ENCODE measurements around the gene SH2B3. TPM values are rescaled to one million over a fixed set of nuclear protein-coding genes. Genes with fewer than 3 reads are reported as not detected.

The SH2B3 gene
- total and polyA plus RNA-seq, 2 donors (not counting 1 experiment from before 2014, with no cell fraction given): 21.9 to 69.4 TPM

GRCh38 chr12:111428728-111429175, 23.0 kb downstream of the SH2B3 start:
- H3K27ac Mint-ChIP-seq: peak overlapping the region; percentile 90

More at GRCh38 chr12:111428728-111429175, 23.0 kb downstream of the SH2B3 start:
- H3K36me3 ChIP-seq (replicated peaks in 1 of 2; ENCODE audit: control extremely low read depth in 1 of 2, control insufficient read depth in 1 of 2, extremely low read depth in 1 of 2, insufficient read depth in 2 of 2, low read length in 1 of 2): peaks cover 0 to 3% of the 10 kb centered on the region in 2 experiments
- peak overlapping the region; percentile 27 for H2AFZ ChIP-seq (ENCODE audit: insufficient read depth, low read depth, low read length, poor library complexity, severe bottlenecking)
- H3K4me3 ChIP-seq (ENCODE audit: control extremely low read depth in 1 of 5, extremely low read depth in 1 of 5, insufficient read depth in 1 of 5, low read depth in 2 of 5, low read length in 4 of 5): peak overlapping the region in 1 of 5 experiments; percentile 50
- no peaks in the 10 kb centered on the region for H3K9me3 ChIP-seq (ENCODE audit: control extremely low read depth in 1 of 3, control insufficient read depth in 2 of 3, insufficient read depth in 1 of 3, low read length in 2 of 3)
- H3K4me1 Mint-ChIP-seq: peaks cover 82% of the 10 kb centered on the region
- no peaks in the 10 kb centered on the region for H3K27me3 Mint-ChIP-seq
- WGBS (ENCODE audit: insufficient coverage): 0% methylated on average over 4 of the region's 21 CpGs
- H3K79me2 ChIP-seq (ENCODE audit: control insufficient read depth, insufficient read depth, low read length): peaks cover 73% of the 10 kb centered on the region
- peak overlapping the region; percentile 78 to 84 for H3K27ac ChIP-seq (ENCODE audit: low read length in 2 of 2)
- CTCF ChIA-PET: interaction anchor here (0.6 to 42.0 kb wide), 4 partner anchors 15 to 26 kb away, joined by 3 to 1472 read pairs (median 12); partner anchors contain the start of gene SH2B3
- peak overlapping the region; percentile 78 for H3K4me3 Mint-ChIP-seq
- ATAC-seq (ENCODE audit: low read depth) (no peak), DNase-seq (peak; percentile 58)
- H3K4me2 ChIP-seq (replicated peaks; ENCODE audit: low read depth, low read length, poor library complexity, severe bottlenecking): peak overlapping the region; percentile 81
- peaks cover 16% of the 10 kb centered on the region for H4K20me1 ChIP-seq (ENCODE audit: control insufficient read depth, insufficient read depth, low read length, poor library complexity, severe bottlenecking)
- POLR2A ChIA-PET: no interaction called here
- no peak overlapping the region for H3K9ac ChIP-seq (ENCODE audit: low read length)
- peaks cover 63 to 91% of the 10 kb centered on the region in 2 donors for H3K4me1 ChIP-seq (ENCODE audit: control insufficient read depth in 2 of 2, insufficient read depth in 2 of 2, low read length in 2 of 2)
- intact Hi-C loops (cut with micrococcal nuclease): no loop called here
- TF ChIP-seq EZH2 (IDR thresholded peaks at IDR 0.05; ENCODE audit: borderline replicate concordance, insufficient read depth, low read depth, low read length, poor library complexity, severe bottlenecking) (no peak), CTCF (IDR thresholded peaks at IDR 0.05) (no peak)
- H3K9me3 Mint-ChIP-seq (ENCODE audit: insufficient read depth): no peaks in the 10 kb centered on the region
- H3K27me3 ChIP-seq (replicated peaks in 1 of 4; ENCODE audit: control extremely low read depth in 1 of 4, control insufficient read depth in 3 of 4, insufficient read depth in 4 of 4, low read length in 3 of 4): no peaks in the 10 kb centered on the region
